GM12891 (cell line): Measurements from ENCODE around the gene SATB2.

Source experiments
- PAX5 ChIP-seq: IDR thresholded peaks from 2 replicates; pipeline ENCODE4 v1.6.1; 2011; ENCODE audit warnings: low read length, moderate library complexity, mild to moderate bottlenecking; ENCODE audit not compliant: insufficient read depth, severe bottlenecking
- POLR2A ChIP-seq: IDR thresholded peaks from 2 replicates; pipeline ENCODE4 v1.6.1; 2011; ENCODE audit warnings: low read depth, low read length, control low read depth
- POLR2AphosphoS5 ChIP-seq: IDR thresholded peaks from 2 replicates; pipeline ENCODE4 v1.6.1; 2011; ENCODE audit warnings: low read depth, low read length, control low read depth
- SPI1 ChIP-seq: IDR thresholded peaks from 2 replicates; pipeline ENCODE4 v1.6.1; 2011; ENCODE audit warnings: low read depth, low read length, control low read depth
- TAF1 ChIP-seq: IDR thresholded peaks from 2 replicates; pipeline ENCODE4 v1.6.1; 2011; ENCODE audit warnings: low read depth, low read length, control low read depth

GRCh38 chr2:199336546-199336945 is 121.2 kb downstream of the SATB2 start:
- TF ChIP-seq TAF1 (no peak), POLR2A (no peak), POLR2AphosphoS5 (no peak), PAX5 (no peak), SPI1 (no peak)
